Stimulated activated CD4-positive, alpha-beta T cell treated with anti-CD3 and anti-CD28 coated beads, Interleukin-2, amount 100 ng/mL, for 48 hours (primary cell): Measurements from ENCODE around the gene MINDY4B.

Experiments
- DNase-seq, 2 donors: peaks; one replicate each; pipeline ENCODE4 v3.0.0-alpha.2; 2020

Gene MINDY4B

DNA sequence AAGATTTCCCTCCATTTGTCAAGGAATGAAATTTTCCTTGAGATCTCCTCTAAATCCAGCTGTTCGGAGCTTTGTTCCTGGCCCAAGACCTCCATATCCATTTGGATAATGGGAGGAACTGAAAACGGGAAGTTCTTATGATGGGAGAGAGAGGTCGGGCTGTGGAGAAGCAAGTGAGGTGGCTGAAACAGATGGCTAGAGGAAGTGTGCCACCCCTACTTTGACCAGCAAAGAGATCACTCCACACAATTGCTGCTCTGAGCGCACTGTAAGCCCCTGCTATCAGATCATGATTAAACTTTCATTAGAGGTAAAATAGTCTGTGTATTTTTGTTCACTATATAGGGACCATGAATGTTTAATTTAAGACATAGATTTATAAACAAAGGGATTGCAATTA, at the start of gene MINDY4B:
MINDY4B (minus strand) TSS at position 101 of the 400 bp plus-strand sequence; CDS start at position 101, 0 bp downstream.
- no peak for DNase-seq

DNA sequence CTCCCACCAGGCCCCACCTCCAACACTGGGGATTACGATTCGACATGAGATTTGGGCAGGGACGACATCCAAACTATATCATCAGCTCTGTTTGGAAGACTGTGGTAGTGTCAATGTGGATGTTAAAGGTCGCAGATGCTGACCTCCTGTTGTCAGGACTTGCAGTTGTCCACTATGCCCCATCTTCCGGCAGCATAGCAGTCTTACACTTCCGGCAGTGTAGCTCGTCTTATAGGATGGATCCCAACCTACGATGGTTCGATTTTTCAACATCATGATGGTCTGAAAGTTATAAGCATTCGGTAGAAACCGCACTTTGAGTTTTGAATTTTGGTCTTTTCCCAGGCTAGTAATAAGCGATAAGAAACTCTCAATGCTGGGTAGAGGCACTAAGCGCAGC, 46.7 kb upstream of the MINDY4B start:
- no peak for DNase-seq

GRCh38 chr3:150945226-150946032, 40.2 kb upstream of the MINDY4B start:
- DNase-seq: no peak

DNA sequence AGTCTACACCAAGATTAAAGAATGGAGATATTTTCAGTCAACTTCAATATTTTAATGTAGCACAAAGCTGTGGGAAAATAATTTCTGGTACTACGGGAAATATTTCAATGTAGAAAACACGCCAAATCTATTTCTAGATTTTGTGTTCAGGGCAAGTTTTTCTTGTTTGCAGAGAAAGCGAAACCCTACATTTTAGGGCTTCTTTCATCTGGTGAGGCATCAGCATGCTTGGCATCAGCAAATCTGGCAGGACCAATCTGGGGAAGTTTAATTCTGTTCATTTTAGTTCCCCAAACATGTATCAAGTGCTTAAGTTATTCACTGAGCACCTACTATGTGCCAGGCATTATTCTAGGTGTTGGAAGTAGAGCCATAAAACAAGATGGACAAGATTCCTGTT, 37.0 kb upstream of the MINDY4B start:
- no peak for DNase-seq

GRCh38 chr3:150936693-150937092, 31.5 kb upstream of the MINDY4B start:
- no peak for DNase-seq

DNA sequence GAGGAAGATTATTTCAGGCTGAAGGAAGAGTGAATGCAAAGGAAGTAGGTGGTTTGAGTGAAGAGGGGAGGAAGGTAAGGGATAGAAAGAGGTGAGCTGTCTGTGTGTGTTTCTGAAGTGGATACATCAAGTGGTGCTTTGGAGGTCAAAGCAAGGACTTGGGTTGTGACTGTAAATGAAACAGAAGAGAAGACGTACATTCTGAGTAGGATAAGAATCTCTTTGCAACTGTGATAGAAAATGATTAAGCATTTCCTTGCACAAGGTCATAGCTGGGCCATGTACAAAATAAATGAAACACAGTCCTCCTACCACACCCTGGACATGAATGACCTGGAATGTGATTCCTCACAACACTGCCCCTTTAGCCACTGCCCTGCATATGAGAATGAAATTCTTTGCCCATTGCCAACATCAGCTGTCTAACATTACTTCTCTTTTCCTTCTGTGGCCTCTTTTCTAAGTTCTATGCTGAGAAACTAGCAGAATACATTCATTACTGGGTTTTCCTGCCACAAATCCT, 28.3 kb upstream of the MINDY4B start:
- DNase-seq: no peak

DNA sequence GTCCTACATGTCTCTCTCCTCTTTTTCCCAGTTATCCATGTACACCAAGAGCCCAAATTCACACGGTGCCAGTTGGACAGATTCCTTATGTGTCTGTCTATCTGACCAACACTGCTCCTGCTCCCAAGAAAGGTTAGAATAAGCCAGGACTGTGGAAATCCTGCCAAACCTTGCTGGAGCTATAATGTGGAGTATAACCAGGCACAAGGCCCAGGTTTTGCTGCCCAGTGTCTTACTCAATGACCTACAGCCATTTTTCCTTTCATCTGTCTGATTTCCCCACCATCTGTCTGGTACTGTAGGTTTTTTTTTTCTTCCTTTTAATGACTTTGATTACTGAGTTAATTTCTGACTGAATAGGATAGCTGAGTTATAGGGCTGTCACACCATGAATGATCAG, 26.5 kb upstream of the MINDY4B start:
- DNase-seq: no peak

GRCh38 chr3:150930839-150931238, 25.6 kb upstream of the MINDY4B start:
- DNase-seq: no peak

DNA sequence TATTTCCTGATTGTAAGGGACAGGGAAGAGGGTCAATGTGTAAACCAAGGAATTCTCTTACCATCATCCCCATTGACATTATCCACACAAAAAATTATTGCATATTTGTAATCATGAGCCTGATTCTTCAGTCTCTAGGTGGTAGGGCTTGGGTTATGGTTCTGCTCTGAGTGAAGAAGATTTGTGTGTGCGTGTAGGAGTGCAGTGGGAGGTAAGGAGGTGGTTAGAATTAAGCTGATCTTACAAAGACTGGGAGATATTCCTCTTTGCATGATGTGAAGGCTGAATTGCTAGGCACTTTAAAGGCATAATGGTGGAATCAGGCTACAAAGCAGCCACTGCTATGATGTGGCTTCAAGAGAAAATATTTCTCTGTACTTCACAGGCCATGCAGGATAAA, 23.0 kb upstream of the MINDY4B start:
- DNase-seq: no peak

GRCh38 chr3:150926328-150926727, 21.1 kb upstream of the MINDY4B start:
- DNase-seq: no peak

GRCh38 chr3:150925751-150926201, 20.5 kb upstream of the MINDY4B start:
- peak; percentile 48 to 54 for DNase-seq

DNA sequence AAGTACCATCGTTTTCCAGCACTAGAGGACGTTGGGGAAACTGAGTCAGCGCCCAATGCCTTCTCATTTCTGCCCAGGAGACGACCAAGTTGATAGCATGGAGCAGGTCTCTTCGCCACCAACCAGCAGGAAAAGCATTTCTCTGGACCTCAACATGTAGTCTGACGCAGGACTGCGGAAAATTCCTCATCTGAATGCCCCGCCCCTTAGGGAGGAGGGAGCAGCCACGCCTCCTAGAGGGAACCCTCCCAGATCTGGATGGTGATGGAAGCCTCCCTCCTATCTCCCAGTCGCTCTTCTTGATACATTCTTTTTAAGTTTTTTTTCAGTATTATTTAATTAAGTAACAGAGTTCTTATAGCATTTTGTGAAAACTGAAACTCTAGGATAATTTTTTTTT, 17.4 kb upstream of the MINDY4B start:
- no peak for DNase-seq

- DNase-seq: no peak
Observed at GRCh38 chr3:150921209-150921608, 16.0 kb upstream of the MINDY4B start.

DNA sequence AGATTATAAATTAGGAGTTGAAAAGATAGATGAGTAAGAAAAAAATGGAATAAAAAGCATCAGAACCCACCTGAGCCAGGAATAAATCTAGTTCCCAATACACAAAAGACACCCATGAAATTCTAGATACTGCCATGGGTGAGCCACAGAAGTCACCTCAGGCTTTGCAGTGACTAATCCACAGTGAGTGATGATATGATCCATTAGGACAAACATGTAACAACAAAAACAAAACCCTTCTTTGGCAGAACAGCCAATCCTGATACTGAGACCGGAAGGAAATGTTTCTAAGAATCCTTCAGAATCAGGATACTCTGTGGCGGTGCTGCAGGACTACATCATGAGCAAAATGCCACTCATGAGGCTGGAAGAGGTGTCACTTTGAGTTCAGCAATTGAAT, 15.0 kb upstream of the MINDY4B start:
- DNase-seq: no peak

DNA sequence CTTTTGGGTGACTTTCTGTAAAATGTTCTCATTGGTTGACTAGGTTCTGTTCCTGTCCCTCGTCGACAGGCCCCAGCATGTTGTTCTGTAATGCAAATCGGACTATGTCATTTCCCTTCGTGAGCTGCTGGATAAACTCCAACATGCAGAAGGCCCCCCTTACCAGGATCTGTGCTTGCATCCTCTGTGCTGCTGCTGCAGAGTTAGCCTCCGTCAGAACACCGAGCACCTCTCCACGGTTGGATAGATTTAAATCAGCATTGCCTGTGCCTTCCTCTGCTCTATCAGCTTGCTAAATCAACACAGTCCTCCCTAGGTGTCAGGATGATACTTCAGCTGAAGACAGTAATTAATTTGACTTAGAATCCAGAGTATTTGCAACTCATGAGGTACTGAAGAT, 12.7 kb upstream of the MINDY4B start:
- no peak for DNase-seq

GRCh38 chr3:150913133-150913922, 8.1 kb upstream of the MINDY4B start:
- DNase-seq: no peak

GRCh38 chr3:150912501-150912900, 7.3 kb upstream of the MINDY4B start:
- no peak for DNase-seq

DNA sequence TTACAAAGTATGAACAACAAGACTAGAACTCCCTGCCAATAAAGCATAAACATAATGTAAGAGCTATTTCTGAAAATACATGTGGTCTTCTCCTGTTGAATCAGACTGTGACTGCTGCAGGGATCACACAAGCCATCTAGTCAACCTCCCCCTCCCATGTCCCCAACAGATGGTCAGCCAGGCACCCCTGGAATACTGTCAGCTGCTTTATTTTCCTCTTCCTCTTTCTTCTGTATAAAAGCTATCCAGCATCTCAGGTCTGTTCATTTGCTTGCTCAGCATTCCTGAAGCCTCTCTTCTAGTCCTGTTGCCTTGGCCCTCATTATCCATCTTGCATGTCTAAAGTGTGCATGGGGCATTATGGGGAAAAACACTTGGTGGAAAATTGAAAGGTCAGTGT, 6.5 kb upstream of the MINDY4B start:
- no peak for DNase-seq

GRCh38 chr3:150906461-150906860, 1.2 kb upstream of the MINDY4B start:
- DNase-seq: no peak

DNA sequence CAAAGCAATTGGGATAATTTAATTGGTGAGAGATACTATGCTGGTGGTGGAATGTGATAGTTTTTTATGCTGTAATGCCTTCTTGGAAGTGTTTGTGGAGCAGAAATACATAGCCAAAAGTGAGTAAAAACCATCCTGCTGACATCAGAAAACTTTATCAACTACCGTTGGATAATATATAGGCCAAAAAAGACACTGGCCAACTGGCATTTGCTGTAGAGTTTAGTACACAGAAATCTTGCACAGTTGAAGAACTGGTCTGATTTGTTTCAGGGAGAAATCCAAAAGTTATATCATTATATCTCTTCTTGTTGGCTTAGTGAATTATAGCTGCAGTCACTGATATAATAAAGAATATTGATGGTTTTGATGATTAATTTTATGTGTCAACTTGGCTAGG, 507 bp upstream of the MINDY4B start:
- DNase-seq: no peak

- no peak for DNase-seq
Observed at GRCh38 chr3:150902988-150903387, 2.3 kb downstream of the MINDY4B start.

- DNase-seq: no peak
Observed at GRCh38 chr3:150901793-150902192, 3.4 kb downstream of the MINDY4B start.

DNA sequence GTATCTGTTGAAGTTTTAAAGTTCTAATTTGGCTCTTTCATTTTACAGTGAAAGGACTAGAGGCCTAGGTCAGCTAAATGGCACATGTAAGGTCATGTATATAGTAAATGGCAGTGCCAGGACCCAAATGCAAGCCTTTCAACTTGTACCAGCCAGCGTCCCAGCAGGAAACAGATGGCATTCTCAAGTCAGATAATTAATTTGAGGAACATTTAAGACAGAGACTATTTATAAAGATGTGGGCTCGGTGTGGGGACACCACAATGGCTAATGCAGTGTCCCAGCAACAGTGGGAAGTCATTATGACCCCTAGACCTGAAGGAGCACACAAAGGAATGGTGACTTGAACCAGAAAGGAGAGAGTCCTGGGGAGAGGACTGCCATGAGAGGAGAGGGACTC, 6.1 kb downstream of the MINDY4B start:
- no peak for DNase-seq
